Stimulated activated CD4-positive, alpha-beta T cell treated with anti-CD3 and anti-CD28 coated beads, Interleukin-4, amount 100 ng/mL, for 1 hour (primary cell): ENCODE measurements around the gene BRAF.
"Not testable (repeated sequence)": the region's sequence is repeated elsewhere in the genome, so short reads cannot be mapped to it uniquely, and the experiment has no call there.

ENCODE experiments used
- DNase-seq: peaks from one replicate; pipeline ENCODE4 v3.0.0-alpha.2; 2020

BRAF gene

DNA sequence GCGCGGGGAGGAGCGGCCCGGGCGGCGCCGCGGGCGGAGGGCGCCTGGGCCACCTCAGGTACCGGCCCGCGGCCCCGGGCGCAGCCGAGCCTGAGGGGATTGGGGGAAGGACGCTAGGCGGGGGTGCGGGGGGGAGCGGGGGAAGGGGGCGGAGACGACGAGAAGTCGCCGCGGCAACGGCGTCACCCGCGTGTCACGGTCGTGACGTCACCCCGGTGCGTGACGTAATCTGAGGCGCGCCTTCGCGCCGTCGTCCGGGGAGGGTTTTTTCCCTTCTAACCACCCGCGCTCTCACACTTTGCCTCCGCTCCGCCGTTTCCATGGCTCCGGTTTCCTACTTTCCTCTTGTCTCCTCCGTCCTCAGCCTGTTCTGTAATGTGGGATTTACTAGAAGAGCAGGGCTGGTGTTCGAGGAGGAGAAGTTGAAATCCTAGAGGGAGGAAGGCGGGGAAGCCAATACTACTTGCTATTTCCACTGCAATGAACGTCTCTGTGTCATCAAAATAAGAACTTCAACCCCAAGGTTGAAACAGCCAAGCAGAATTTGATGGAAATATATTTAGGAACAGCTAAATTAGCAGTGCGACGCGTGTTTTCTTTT is at the start of gene BRAF:
Gene BRAF (minus strand): TSS at position 109 of the 601 bp plus-strand sequence. CDS start 226 bp downstream, outside the sequence.
- DNase-seq, result peak; percentile 95

DNA sequence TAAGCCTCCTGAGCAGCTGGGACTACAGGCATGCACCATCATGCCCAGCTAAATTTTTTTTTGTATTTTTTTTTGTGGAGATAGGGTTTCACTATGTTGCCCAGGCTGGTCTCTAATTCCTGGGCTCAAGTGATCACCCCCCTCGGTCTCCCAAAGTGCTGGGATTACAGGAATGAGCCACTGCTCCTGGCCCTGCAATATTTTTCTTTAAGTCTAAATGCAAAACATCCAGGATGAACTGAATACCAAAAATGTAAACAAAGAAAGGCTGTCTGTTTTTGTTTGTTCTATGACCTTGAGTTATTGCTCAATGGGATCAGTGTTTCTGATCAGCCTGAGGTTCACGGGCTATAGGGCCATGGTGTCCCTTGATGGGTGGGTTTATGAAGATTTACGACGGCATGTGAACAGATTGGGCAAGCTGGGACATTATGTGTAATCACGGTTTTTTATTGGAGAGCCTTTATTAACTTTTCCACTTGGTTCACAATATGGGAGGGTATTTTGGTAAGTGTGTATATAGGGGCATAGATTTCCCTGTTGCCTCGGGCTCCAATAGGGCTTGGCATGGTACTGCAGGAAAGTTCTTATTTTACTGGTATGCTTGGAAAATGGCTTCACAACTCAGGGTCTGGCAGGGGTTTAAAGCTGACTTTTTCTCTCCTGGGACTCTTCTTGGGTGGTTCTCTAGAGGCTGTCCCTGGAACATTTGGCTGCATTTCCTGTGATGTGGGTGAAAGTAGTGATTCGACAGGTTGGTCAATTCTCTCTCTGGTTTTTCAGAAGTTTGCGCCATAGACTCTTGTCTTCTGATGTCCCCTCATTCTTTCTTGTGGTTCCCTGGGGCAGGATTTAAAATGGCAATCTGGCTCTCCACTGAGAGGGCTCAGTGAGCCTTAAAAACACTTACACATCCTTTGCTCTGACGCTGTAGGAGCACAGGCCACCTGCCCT is 48.4 kb upstream of the BRAF start:
- no peak for DNase-seq

DNA sequence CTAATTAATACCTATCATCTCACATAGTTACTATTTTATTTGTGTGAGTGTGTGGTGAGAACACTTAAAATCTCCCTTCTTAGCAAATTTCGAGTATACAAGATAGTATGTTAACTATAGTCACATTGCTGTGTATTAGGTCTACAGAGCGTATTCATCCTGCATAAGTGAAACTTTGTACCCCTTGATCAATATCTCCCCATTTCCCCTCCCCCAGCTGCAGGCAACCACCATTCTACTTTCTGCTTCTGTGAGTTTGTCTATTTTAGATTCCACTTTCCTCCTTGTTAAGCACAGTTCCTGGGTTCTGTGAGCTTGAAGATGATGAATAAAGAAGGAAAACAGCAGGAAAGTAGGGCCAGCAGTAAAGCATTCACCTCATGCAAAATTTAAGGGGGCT is 47.6 kb upstream of the BRAF start:
- DNase-seq, result no peak

DNA sequence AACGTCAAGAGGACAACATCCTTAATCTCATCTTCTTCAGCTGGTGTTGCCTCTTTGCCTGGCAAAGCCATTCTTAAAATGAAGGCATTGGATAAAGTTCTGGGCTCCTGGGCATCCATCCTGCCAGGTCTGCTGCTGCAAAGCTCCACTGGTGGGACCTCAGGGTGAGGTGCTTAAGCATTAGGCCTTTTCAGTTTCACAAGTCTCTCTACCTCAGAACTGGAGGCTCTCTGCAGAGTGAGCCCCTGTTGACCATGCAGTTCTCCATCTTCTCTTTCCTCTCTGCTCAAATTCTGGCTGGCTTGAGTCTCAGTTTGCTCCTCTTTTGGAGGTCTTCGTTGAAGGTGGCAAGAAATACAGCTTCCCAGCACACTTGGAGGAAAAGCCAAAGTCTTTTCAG is 42.7 kb upstream of the BRAF start:
- no peak for DNase-seq

DNA sequence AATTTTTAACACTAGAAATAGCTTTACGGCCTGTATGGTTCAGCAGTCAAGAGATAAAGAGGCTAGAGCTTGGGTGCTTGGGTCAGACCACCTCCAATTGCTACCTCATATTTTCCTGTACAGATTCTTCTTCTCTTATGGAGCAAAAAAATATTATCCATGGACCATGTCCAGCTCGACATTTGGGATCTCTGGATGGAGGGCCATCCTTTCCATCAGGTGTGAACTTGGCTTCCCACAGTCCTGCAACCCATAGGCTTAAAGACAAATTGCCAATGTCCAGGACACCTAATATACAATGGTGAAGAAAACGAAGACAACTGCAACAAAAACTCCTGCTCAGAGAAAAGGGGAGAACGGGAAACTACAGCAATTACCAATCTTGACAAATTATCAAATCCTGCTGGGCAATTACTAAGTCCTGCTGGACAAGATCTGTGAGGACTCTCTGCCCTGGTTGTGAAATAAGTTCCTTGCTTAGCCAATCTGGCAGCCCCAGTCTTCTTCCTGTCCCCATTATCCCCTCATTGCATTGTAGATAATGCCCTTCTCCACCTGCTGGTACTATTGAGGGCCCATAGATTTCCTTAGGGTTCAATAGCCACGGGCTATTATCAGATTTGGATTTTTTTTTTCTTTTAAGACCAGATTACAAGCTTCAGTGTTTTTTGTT is 42.0 kb upstream of the BRAF start:
- DNase-seq, result no peak

DNA sequence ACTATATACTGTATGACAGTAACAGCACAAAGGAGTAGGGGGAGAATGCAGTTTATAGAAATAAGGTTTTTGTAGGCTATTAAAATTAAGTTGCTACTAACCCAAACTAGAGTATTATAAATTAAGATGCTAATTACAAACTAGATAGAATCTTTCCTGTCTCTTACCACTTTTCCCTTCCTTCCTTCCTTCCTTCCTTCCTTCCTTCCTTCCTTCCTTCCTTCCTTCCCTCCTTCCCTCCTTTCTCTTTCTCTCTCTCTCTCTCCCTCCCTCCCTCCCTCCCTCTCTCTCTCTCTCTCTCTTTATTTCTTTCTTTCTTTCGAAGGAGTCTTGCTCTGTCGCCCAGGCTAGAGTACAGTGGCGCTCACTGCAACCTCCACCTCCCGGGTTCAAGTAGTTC is 36.4 kb upstream of the BRAF start:
- no peak for DNase-seq

DNA sequence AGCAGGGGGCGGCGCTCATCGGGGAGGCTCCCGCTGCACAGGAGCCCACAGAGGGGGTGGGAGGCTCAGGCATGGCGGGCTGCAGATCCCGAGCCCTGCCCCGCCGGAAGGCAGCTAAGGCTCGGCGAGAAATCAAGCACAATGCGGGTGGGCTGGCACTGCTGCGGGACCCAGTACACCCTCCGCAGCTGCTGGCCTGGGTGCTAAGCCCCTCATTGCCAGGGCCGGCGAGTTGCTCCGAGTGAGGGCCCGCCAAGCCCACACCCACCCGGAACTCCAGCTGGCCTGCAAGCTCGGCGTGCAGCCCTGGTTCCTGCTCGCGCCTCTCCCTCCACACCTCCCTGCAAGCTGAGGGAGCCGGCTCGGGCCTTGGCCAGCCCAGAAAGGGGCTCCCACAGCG is 32.3 kb upstream of the BRAF start:
- not testable (repeated sequence) for DNase-seq

DNA sequence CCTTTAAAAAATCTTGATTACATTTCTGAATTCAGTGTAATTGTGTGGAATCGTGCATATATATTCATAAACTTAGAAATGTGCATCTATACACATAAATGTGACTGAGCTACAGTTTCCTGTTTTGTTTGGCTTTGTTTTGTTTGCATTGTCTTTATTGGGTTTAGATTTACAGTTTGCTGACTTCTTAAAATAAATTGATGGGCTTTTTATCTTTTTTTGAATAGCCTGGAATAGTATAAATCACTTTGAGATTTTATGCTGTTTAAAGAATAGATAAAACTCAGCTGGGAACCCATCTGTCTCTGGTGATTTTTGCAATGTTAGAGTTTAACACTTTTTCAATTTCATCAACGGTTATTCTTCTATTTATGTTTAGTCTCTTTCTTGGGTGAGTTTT is 21.2 kb upstream of the BRAF start:
- no peak for DNase-seq

DNA sequence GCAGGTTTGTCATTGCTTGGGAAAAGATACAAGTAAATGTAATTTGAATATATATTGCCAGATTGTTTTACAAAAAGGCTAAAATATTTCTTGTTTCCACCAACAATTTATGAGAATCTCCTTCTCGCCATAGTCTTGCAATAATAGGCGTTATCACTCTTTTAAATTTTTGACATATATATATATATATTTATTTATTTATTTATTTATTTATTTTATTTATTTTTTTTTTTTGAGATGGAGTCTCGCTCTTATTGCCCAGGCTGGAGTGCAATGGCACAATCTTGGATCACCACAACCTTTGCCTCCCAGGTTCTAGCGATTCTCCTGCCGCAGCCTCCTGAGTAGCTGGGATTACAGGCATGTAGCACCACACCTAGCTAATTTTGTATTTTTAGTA is 17.5 kb upstream of the BRAF start:
- not testable (repeated sequence) for DNase-seq

DNA sequence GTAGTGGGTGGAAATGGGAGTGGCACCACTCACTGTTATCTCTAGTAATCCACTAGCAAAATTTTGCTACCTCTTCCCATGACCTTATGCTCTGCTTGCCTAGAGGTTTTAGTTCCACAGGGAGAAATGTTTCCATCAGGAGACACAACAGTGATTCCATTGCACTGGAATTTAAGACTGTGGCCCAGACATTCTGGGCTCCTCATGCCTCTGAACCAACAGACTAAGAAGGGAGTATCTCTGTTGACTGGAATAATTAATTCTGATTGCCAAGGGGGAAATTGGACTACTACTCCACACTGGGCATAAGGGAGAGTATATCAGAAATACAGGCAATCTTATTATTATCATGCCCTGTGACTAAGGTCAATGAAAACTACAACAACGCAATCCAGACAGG is 16.2 kb upstream of the BRAF start:
- no peak for DNase-seq

DNA sequence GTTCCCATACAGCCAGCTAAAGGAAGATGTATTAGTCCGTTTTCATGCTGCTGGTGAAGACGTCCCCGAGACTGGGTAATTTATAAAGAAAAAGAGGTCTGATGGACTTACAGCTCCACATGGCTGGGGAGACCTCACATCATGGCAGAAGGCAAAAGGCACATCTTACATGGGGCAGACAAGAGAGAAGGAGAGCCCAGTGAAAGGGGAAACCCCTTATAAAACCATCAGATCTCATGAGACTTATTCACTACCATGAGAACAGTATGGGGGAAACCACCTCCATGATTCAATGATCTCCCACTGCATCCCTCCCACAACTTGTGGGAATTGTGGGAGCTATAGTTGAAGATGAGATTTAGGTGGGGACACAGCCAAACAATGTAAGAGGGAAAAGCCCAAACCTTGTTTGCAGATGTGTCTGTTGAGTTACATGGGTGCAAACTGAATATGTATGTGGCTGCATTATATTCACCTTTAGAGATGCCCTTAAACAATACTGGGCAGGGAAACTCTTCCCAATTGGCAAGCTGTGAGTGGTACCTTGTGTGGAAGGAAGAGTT is 13.1 kb upstream of the BRAF start:
- no peak for DNase-seq

DNA sequence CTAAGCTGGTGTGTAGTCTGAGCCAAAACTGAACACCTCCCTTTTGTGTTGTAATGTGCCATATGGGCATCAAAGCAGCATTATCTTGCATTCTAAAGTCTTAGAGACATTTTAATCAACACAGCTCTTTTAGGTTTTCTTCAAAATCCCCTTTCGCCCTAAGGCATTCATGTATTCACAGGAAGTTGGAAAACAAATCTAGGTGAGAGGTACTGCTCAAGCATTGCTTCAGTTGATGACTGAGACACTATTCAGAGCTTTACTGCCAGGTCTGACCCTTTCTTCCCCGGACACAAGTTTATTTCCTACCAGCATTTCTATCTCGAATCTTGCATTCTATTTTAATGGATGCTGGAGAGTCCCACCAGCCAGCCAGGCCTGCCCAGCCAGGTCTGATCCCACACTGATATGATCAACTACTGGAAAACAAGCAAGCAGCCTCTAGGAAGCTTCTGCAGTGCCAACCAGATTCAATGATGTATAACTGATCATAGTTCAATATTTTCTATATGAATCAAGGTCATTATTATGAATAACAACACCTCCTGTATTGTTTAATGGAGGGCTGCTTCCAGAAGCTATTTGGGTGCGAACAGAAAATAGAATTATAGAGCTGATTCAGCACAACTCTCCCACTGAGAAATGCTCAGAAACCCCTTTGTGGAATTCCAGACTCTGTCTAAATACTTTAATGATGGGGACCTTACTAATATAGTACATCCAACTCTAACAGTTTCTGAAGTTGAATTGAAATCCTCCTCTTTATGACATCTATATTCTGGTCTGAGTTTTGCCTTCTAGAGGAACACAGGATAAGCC is 4.0 kb upstream of the BRAF start:
- no peak for DNase-seq

DNA sequence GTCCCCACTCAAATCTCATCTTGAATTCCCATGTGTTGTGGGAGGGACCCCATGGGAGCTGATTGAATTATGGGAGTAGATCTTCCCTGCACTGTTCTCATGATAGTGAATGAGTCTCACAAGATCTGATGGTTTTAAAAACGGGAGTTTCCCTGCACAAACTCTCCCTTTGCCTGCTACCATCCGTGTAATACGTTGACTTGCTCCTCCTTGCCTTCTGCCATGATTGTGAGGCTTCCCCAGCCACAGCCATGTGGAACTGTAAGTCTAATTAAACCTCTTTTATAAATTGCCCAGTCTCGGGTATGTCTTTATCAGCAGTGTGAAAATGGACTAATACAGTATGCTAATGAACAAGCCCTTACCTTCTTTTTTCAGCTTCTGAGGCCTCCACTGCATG is 3.2 kb upstream of the BRAF start:
- not testable (repeated sequence) for DNase-seq

DNA sequence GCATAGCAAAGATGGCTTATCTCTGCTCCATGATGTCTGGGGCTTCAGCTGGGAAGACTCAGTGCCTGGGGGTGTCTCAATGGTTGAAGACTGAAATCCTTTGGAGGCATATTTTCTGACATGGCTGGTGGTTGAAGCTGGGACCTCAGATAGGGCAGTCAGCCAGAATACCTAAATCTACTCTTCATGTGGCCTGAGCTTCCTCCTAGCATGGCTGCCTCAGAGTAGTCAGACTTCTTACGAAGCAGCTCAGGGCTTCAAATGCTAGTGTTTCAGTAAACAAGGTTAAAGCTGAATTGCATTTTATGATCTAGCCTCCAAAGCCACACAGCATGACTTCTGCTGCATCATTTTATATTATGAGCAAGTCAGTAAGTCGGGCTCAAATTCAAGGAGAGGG is 2.6 kb upstream of the BRAF start:
- DNase-seq, result no peak

DNA sequence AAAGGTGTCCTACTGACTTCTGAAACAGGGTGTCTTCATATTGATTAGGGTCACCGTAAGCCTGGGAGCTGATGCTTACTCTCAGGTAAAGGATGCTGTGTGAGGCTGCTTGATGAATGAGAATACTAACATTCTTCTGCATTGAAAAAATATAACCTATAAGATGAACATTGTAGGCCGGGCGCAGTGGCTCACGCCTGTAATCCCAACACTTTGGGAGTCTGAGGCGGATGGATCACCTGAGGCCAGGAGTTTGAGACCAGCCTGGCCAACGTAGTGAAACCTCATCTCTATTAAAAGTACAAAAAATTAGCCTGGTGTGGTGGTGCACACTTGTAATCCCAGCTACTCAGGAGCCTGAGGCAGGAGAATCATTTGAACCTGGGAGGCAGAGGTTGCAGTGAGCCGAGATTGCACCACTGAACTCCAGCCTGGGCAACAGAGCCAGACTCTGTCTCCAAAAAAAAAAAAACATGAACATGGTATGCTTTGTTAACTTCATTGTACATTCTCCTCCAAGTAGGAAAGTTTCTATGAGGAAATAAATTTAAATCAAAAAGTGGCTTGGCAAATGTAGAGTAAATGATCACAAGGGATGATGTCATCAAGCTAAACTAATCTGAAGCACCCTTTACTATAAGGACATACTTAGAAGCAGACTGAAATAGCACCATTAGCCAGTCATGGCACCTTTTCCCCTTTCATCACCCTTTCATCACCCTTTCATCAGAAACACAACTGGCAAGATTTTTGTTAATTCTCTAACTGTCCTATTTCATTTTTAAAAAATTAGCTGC is 1.5 kb upstream of the BRAF start:
- no peak for DNase-seq

DNA sequence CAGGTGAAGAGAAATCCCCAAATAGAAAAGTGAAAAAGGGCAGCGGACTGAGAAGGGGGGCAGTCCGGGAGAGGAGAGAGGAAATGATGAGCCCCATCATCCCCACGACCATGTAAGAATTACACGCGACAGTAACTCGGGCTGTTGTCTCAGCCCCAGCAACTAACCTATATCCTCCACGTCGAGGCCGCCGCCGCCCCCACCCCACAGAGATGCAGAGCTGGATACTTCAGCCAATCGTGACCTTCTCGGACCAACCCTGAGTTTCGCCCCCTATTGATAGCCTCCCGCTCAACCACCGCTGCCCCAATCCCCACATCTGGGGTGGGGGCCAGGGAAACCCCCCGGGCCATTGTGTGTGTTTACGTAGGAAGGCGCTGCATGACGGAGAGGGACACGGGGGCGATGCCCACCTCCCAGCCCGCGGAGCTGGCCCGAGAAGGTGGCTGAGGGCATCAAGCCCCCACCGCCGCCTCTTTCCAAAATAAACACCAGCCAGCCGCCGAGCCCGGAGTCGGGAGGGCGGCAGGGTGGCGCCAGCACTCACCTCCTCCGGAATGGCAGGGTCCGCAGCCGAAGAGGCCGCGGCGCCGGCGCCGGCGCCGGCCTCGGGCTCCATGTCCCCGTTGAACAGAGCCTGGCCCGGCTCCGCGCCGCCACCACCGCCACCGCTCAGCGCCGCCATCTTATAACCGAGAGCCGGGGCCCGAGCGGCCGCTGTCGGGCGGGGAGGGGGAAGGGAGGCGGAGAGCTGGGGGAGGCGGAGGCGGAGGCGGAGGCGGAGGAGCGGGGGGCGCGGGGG is 509 bp downstream of the BRAF start:
- DNase-seq, result peak; percentile 59

DNA sequence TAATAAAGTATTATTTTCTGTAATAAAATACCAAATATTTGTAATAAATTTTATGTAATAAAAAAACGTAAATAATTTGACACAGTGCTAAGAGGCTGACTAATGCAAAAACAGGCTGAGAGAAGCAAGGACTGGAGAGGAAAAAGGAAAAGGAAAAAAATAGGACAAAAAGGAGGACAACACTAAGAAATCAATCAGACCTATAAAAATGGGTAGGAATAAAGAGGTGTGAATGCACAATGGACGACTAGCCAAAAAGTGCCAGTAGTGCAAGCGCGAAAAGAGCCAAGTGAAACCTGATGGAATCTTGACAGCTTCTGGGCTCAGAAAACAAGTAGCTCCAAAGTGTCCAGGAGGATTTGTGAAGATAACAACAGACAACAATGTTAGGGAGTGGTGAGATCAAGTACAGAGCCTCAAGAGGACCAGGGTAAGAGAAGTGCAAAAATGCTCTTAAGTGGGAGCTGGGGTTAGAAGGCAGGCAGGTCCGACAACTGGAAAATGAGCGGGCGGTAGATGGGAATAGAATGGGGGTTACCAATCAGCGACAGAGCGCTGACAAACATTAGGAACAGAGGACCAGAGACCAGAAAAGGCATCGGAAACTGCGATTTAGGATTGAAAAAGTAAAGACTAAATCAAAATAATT is 1.2 kb downstream of the BRAF start:
- DNase-seq, result no peak

DNA sequence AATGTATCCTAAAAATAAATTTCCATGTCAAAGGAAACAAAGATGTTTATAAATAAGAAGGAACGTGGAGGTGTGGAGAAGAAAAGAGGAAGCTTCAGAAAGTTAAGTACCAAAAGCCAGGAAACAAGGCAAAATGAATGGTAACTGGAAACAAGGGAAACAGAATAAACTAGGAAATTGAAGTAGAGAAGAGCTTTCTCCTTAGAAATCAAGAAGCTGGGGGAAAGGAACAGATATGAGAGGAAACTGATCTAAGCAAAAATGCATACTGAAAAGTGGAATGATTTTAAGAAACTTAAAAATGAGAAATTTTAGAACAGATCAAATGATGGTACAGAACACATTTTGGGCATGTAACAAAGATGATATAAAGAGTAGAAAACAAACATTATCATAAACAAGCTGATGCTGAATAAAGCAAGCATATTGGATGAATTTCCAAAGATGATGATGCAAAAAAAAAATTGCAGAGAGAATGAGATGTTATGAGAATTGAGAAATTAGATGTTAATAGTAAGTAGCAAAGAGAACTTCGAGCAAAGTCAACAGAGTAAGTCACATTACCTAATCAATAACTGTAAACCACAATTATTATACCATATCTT is 1.9 kb downstream of the BRAF start:
- no peak for DNase-seq

DNA sequence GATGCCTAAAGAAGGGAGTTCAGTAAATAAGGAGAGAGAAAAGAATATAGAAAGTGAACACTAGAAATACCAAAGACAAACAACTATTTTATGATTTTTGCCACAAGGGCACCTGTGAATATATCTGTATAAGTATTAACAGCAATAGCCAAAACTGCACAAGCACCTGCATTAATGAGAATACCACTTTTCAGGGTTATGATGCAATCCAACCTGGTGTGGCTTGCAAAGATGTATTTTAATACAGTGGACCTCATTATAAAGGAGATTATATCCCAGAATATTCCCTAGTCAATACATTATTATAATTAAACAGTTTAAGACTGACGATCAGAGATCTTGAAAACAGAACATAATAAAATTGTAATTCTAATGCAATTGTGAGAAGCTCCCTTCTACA is 4.0 kb downstream of the BRAF start:
- DNase-seq, result no peak

DNA sequence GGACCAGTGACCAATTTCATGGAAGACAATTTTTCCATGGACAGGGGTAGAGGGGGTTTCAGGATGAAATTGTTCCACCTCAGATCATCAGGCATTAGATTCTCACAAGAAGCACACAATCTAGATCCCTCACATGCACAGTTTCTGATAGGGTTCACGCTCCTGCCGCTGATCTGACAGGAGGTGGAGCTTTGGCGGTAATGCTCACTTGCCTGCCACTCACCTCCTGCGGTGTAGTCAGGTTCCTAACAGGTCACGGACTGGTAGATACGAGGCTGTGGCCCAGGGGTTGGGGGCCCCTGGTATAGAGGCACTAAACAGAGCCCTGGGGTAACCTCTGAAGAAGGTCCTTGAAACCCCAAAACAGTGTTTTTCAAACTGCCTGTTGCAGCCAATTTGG is 6.5 kb downstream of the BRAF start:
- no peak for DNase-seq
